ENCODE measurements around the gene MACROH2A1.

DNA sequence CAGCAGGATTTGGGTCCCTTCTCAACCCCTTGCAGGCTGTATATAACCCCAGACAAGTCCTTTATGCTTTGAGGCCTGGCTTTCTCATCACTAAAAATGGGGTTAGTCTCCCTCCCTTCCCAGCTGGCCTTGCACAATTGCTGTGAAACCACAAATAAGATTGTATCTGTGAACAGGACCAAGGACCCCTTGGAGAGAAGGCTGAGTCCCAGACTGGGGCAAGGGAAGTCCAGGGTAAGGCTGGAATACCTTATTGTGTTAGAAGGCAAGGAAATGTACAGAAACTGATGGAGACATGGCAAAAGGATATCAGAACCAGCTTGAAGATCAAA, 11.4 kb downstream of the MACROH2A1 start:
- TF ChIP-seq CTCF (conservative IDR thresholded peaks at IDR 0.05; ENCODE audit: low read depth, low read length) (no peak), POLR2A (IDR thresholded peaks at IDR 0.05; ENCODE audit: low read depth, low read length) (no peak), CEBPB (IDR thresholded peaks at IDR 0.05; ENCODE audit: low read depth, low read length) (no peak), USF2 (IDR thresholded peaks at IDR 0.05; ENCODE audit: low read depth, low read length) (no peak)

Data from IMR-90 (cell line).